Spleen (tissue), 11 donors: ENCODE measurements around the gene CADM2. TPM values are rescaled to one million over a fixed set of nuclear protein-coding genes. Genes with fewer than 3 reads are reported as not detected.

ENCODE experiments used
- DNase-seq: peaks from one replicate; pipeline ENCODE4 v3.0.0-alpha.2; 2020
- H3K27ac ChIP-seq, 8 donors: fragments of 200-600 bp; sonication (generic) in 7 of 8; 1 replicate in 4 of 8; 2 replicates in 4 of 8; pipeline versions ENCODE4 v1.5.0 to v1.8.0; 2016 to 2021; ENCODE audit warnings: inconsistent platforms in 4 of 8, mild to moderate bottlenecking in 4 of 8, moderate library complexity in 1 of 8
- H3K27me3 ChIP-seq, 7 donors: fragments of 200-600 bp; sonication (generic) in 6 of 7; replicated peaks in 1 of 7; 1 replicate in 4 of 7; 2 replicates in 3 of 7; pipeline versions ENCODE4 v1.5.0 to v1.8.0; 2016 to 2021; ENCODE audit warnings: inconsistent platforms in 3 of 7, mild to moderate bottlenecking in 1 of 7
- H3K36me3 ChIP-seq, 6 donors: fragments of 200-600 bp; sonication (generic) in 5 of 6; 1 replicate in 4 of 6; 2 replicates in 2 of 6; pipeline versions ENCODE4 v1.5.0 to v1.8.0; 2016 to 2021; ENCODE audit warnings: inconsistent platforms in 2 of 6
- H3K4me1 ChIP-seq, 6 donors: fragments of 200-600 bp; sonication (generic) in 5 of 6; 1 replicate in 3 of 6; 2 replicates in 3 of 6; pipeline versions ENCODE4 v1.5.0 to v1.8.0; 2016 to 2021; ENCODE audit warnings: inconsistent platforms in 3 of 6
- H3K4me3 ChIP-seq, 8 donors: fragments of 200-600 bp; sonication (generic) in 7 of 8; 1 replicate in 4 of 8; 2 replicates in 4 of 8; pipeline versions ENCODE4 v1.5.0 to v1.8.0; 2016 to 2021; ENCODE audit warnings: inconsistent platforms in 4 of 8, mild to moderate bottlenecking in 4 of 8, moderate library complexity in 2 of 8
- H3K9me3 ChIP-seq, 8 donors: fragments of 200-600 bp; sonication (generic) in 7 of 8; 1 replicate in 4 of 8; 2 replicates in 4 of 8; pipeline versions ENCODE4 v1.5.0 to v1.8.0; 2016 to 2021; ENCODE audit warnings: inconsistent platforms in 4 of 8
- CTCF ChIP-seq, 11 experiments: fragments of 200-600 bp in 7 of 11; fragments of 450-650 bp in 4 of 11; sonication (generic) in 4 of 11; IDR thresholded peaks in 8 of 11; conservative IDR thresholded peaks in 3 of 11; 1 replicate in 7 of 11; 2 replicates in 4 of 11; pipeline versions ENCODE4 v1.4.0 to v1.8.0; 2016 to 2021; ENCODE audit warnings: antibody characterized with exemption in 11 of 11, inconsistent platforms in 4 of 11, mild to moderate bottlenecking in 1 of 11
- POLR2A ChIP-seq, 3 donors: fragments of 450-650 bp; IDR thresholded peaks; one replicate each; pipeline ENCODE4 v1.5.1; 2017; ENCODE audit warnings: antibody characterized with exemption in 3 of 3, mild to moderate bottlenecking in 1 of 3
- POLR2AphosphoS5 ChIP-seq, 3 donors: sonication (generic); formaldehyde crosslinking; IDR thresholded peaks; one replicate each; pipeline ENCODE4 v1.5.1; 2017; ENCODE audit warnings: antibody characterized with exemption in 3 of 3
- WGBS, 5 donors: extraction: QIAGEN DNeasy Blood & Tissue Kit in 3 of 5; methylation state at CpG; one replicate each; pipeline versions ENCODE4 v1.1.5 to v1.1.7; 2013 to 2018; 5-methylcytosine and 5-hydroxymethylcytosine counted together
- intact Hi-C: fragments of 100-400 bp; cut with DNase I; formaldehyde crosslinking; loops from one replicate; pipeline ENCODE4 v1.15.0; 2023; ENCODE audit warnings: low total_unique reads
- polyA plus RNA-seq, 3 donors: library from polyadenylated mRNA; stranded (reverse); fragments of 200-250 nt; gene quantifications; one replicate each; pipeline ENCODE4 v1.2.1, GENCODE V29; 2013
- total RNA-seq, 7 donors: library from RNA; depleted of rRNA in 3 of 7; stranded (reverse); fragments of >200 nt in 3 of 7; fragmentation: NEBNext Ultra II Directional in 4 of 7; extraction: Animal tissue kit (Norgen Biotek cat#: 25700) in 4 of 7; gene quantifications; one replicate each; pipeline versions ENCODE4 v1.1.0 to v1.2.1, GENCODE V29; 2016 to 2021
- donor health status: healthy with polysubstance abuse.
- donor health status: DM: no; HTN: no; CAD: no; lungs with moderate emphysema.
- donor health status: DM: no; HTN: no; CAD: no.
- donor health status: Bipolar disorder and iron deficiency.
- donor health status: healthy.
- donor health status: DM: no; HTN: no; CAD: no.
- donor health status: DM: yes; HTN: yes; CAD: no.

CADM2 gene
- total and polyA plus RNA-seq, 10 donors, result 0.03 to 4.0 (median 1.0) TPM; not detected in 1

- no peak for DNase-seq
- Histone ChIP-seq H3K4me3 (no peak overlapping the region), H3K4me1 (no peaks in the 10 kb centered on the region), H3K27ac (no peak overlapping the region), H3K9me3 (no peaks in the 10 kb centered on the region), H3K36me3 (no peaks in the 10 kb centered on the region), H3K27me3 (no peaks in the 10 kb centered on the region)
- TF ChIP-seq POLR2A (IDR thresholded peaks at IDR 0.05) (no peak), POLR2AphosphoS5 (IDR thresholded peaks at IDR 0.05) (no peak), CTCF (IDR thresholded peaks at IDR 0.05 in 8 of 11, conservative IDR thresholded peaks at IDR 0.05 in 3 of 11) (no peak)
- intact Hi-C loops, result no loop called here
These were observed 904.2 kb downstream of the CADM2 start for GRCh38 chr3:85862893-85863455.

GRCh38 chr3:85864896-85865295 lies 906.1 kb downstream of the CADM2 start:
- Histone ChIP-seq H3K4me1 (no peaks in the 10 kb centered on the region), H3K4me3 (no peak overlapping the region), H3K27me3 (no peaks in the 10 kb centered on the region), H3K27ac (no peak overlapping the region), H3K36me3 (no peaks in the 10 kb centered on the region), H3K9me3 (no peaks in the 10 kb centered on the region)
- TF ChIP-seq POLR2A (IDR thresholded peaks at IDR 0.05) (no peak), CTCF (IDR thresholded peaks at IDR 0.05 in 8 of 11, conservative IDR thresholded peaks at IDR 0.05 in 3 of 11) (no peak), POLR2AphosphoS5 (IDR thresholded peaks at IDR 0.05) (no peak)
- WGBS, 5 donors, result 80 to 94% (median 83%) methylated on average over 1 of the region's 1 CpG
- DNase-seq, result no peak
- intact Hi-C loops, result no loop called here

- Histone ChIP-seq H3K4me3 (no peak overlapping the region), H3K27ac (no peak overlapping the region), H3K4me1 (no peaks in the 10 kb centered on the region), H3K9me3 (no peaks in the 10 kb centered on the region), H3K27me3 (no peaks in the 10 kb centered on the region), H3K36me3 (no peaks in the 10 kb centered on the region)
- TF ChIP-seq POLR2A (IDR thresholded peaks at IDR 0.05) (no peak), CTCF (IDR thresholded peaks at IDR 0.05 in 8 of 11, conservative IDR thresholded peaks at IDR 0.05 in 3 of 11) (no peak), POLR2AphosphoS5 (IDR thresholded peaks at IDR 0.05) (no peak)
- DNase-seq, result no peak
- WGBS, 5 donors, result 78 to 90% (median 81%) methylated on average over 3 of the region's 3 CpGs
- intact Hi-C loops, result no loop called here
These were observed 908.3 kb downstream of the CADM2 start for GRCh38 chr3:85867072-85867471.

DNA sequence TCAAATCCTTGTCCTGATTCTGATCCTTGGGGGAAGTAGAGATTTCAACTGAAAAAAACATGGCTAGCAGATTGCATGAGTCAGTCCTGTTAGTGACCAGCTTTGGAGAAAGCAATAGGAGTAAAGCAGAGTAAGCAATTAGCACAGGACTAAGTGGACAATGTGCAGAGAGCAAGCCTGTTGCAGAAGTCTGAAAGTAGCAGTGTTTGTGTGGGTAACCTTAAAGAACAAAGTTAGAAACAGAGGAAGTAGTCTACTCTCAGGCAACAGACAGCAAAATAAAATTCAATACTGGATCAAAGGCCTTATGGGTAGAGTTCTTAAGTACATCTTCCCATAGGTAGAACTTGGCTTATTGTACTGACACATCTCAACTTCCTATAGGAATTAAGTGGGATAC lies 916.8 kb downstream of the CADM2 start:
- Histone ChIP-seq H3K27ac (no peak overlapping the region), H3K4me1 (no peaks in the 10 kb centered on the region), H3K4me3 (no peak overlapping the region), H3K27me3 (no peaks in the 10 kb centered on the region), H3K9me3 (no peaks in the 10 kb centered on the region), H3K36me3 (no peaks in the 10 kb centered on the region)
- intact Hi-C loops, result no loop called here
- DNase-seq, result no peak
- TF ChIP-seq CTCF (IDR thresholded peaks at IDR 0.05 in 8 of 11, conservative IDR thresholded peaks at IDR 0.05 in 3 of 11), result no peak
- TF ChIP-seq POLR2AphosphoS5 (IDR thresholded peaks at IDR 0.05), result no peak
- no peak for TF ChIP-seq POLR2A (IDR thresholded peaks at IDR 0.05)
